ENCODE measurements around the gene C16orf95.

The C16orf95 gene

GRCh38 chr16:87316450-87316922 is 706 bp downstream of the C16orf95 start:
- DNase-seq (ENCODE audit: low read depth): no peak

GRCh38 chr16:87314990-87315420 is 2.2 kb downstream of the C16orf95 start:
- no peak for DNase-seq (ENCODE audit: low read depth)

- no peak for DNase-seq (ENCODE audit: low read depth)
Observed at GRCh38 chr16:87312008-87312407, 5.2 kb downstream of the C16orf95 start.

GRCh38 chr16:87311387-87311786 is 5.8 kb downstream of the C16orf95 start:
- no peak for DNase-seq (ENCODE audit: low read depth)

GRCh38 chr16:87310610-87311009 is 6.6 kb downstream of the C16orf95 start:
- DNase-seq (ENCODE audit: low read depth): no peak

GRCh38 chr16:87309620-87310525 is 7.3 kb downstream of the C16orf95 start:
- no peak for DNase-seq (ENCODE audit: low read depth)

- DNase-seq (ENCODE audit: low read depth): no peak
Observed at GRCh38 chr16:87308826-87309225, 8.4 kb downstream of the C16orf95 start.

- no peak for DNase-seq (ENCODE audit: low read depth)
Observed at GRCh38 chr16:87306516-87306915, 10.7 kb downstream of the C16orf95 start.

- no peak for DNase-seq (ENCODE audit: low read depth)
Observed at GRCh38 chr16:87305505-87306391, 11.4 kb downstream of the C16orf95 start.

- DNase-seq (ENCODE audit: low read depth): no peak
Observed at GRCh38 chr16:87304951-87305350, 12.2 kb downstream of the C16orf95 start.

GRCh38 chr16:87303962-87304521 is 13.2 kb downstream of the C16orf95 start:
- DNase-seq (ENCODE audit: low read depth): no peak

- DNase-seq (ENCODE audit: low read depth): no peak
Observed at GRCh38 chr16:87303431-87303930, 13.7 kb downstream of the C16orf95 start.

GRCh38 chr16:87298857-87299465 is 18.2 kb downstream of the C16orf95 start:
- no peak for DNase-seq (ENCODE audit: low read depth)

- no peak for DNase-seq (ENCODE audit: low read depth)
Observed at GRCh38 chr16:87297918-87298631, 19.1 kb downstream of the C16orf95 start.

- no peak for DNase-seq (ENCODE audit: low read depth)
Observed at GRCh38 chr16:87297407-87297806, 19.8 kb downstream of the C16orf95 start.

- DNase-seq (ENCODE audit: low read depth): no peak
Observed at GRCh38 chr16:87295661-87296531, 21.3 kb downstream of the C16orf95 start.

GRCh38 chr16:87295259-87295658 is 21.9 kb downstream of the C16orf95 start:
- no peak for DNase-seq (ENCODE audit: low read depth)

GRCh38 chr16:87293990-87294389 is 23.2 kb downstream of the C16orf95 start:
- DNase-seq (ENCODE audit: low read depth): no peak

- DNase-seq (ENCODE audit: low read depth): no peak
Observed at GRCh38 chr16:87291944-87292343, 25.2 kb downstream of the C16orf95 start.

- no peak for DNase-seq (ENCODE audit: low read depth)
Observed at GRCh38 chr16:87288753-87289362, 28.3 kb downstream of the C16orf95 start.
